Spleen (tissue), 7 donors: Measurements from ENCODE around the gene SLC38A10.

Experiments
- POLR2A ChIP-seq, 3 donors: fragments of 450-650 bp; IDR thresholded peaks; one replicate each; pipeline ENCODE4 v1.5.1; 2017; ENCODE audit warnings: antibody characterized with exemption in 3 of 3, mild to moderate bottlenecking in 1 of 3
- TF ChIP-seq, protein P1 (sequence below), 11 experiments: fragments of 200-600 bp in 7 of 11; fragments of 450-650 bp in 4 of 11; sonication (generic) in 4 of 11; IDR thresholded peaks in 8 of 11; conservative IDR thresholded peaks in 3 of 11; 1 replicate in 7 of 11; 2 replicates in 4 of 11; pipeline versions ENCODE4 v1.4.0 to v1.8.0; 2016 to 2021; ENCODE audit warnings: antibody characterized with exemption in 11 of 11, inconsistent platforms in 4 of 11, mild to moderate bottlenecking in 1 of 11
- donor health status: DM: no; HTN: no; CAD: no; lungs with moderate emphysema.
- donor health status: DM: no; HTN: no; CAD: no.
- donor health status: DM: no; HTN: no; CAD: no.

DNA sequence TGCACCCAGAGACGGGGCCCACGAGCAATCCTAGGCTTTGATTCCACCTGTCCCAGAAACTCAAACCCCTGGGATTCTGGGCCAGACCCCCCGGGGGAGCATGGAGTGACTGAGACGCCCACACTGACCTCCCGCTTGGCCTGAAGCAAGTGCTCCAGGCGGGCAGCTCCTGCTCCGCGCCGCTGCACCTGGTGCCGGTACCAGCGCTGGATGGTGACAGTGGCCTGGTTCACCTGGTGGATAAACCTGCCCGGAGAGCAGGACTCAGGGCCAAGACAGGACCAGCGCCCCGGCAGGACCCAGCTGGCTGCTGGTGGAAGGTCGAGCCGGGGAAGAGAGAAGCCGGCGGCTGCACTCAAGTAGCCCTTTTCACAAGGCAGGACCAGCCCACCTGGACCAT is 94.9 kb downstream of the SLC38A10 start:
- TF ChIP-seq POLR2A (IDR thresholded peaks at IDR 0.05), result no peak
- TF ChIP-seq, protein P1, sequence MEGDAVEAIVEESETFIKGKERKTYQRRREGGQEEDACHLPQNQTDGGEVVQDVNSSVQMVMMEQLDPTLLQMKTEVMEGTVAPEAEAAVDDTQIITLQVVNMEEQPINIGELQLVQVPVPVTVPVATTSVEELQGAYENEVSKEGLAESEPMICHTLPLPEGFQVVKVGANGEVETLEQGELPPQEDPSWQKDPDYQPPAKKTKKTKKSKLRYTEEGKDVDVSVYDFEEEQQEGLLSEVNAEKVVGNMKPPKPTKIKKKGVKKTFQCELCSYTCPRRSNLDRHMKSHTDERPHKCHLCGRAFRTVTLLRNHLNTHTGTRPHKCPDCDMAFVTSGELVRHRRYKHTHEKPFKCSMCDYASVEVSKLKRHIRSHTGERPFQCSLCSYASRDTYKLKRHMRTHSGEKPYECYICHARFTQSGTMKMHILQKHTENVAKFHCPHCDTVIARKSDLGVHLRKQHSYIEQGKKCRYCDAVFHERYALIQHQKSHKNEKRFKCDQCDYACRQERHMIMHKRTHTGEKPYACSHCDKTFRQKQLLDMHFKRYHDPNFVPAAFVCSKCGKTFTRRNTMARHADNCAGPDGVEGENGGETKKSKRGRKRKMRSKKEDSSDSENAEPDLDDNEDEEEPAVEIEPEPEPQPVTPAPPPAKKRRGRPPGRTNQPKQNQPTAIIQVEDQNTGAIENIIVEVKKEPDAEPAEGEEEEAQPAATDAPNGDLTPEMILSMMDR (IDR thresholded peaks at IDR 0.05 in 8 of 11, conservative IDR thresholded peaks at IDR 0.05 in 3 of 11), result no peak
